Middle frontal gyrus (tissue), 1 donor: Measurements from ENCODE around the gene CATSPER2.
"Not testable (repeated sequence)": the region's sequence is repeated elsewhere in the genome, so short reads cannot be mapped to it uniquely, and the experiment has no call there.

Experiments used
- DNase-seq: peaks from one replicate; pipeline ENCODE4 v3.0.0-alpha.2; 2015; ENCODE audit warnings: low spot score; ENCODE audit errors: extremely low spot score

Gene CATSPER2

GRCh38 chr15:43648649-43649429 is at the start of gene CATSPER2:
CATSPER2 (minus strand) TSS chr15:43648844; CDS start chr15:43648061, 783 bp downstream.
- no peak for DNase-seq

GRCh38 chr15:43693148-43694022 is 44.7 kb upstream of the CATSPER2 start, which contains the start of gene CKMT1A:
CKMT1A (plus strand) TSS chr15:43693859; CDS start chr15:43694051, 192 bp downstream.
- not testable (repeated sequence) for DNase-seq

GRCh38 chr15:43692679-43693078 is 44.0 kb upstream of the CATSPER2 start:
- not testable (repeated sequence) for DNase-seq

GRCh38 chr15:43689604-43690301 is 41.1 kb upstream of the CATSPER2 start:
- DNase-seq, result not testable (repeated sequence)

GRCh38 chr15:43674175-43674574 is 25.5 kb upstream of the CATSPER2 start:
- DNase-seq, result not testable (repeated sequence)

GRCh38 chr15:43666177-43666576 is 17.5 kb upstream of the CATSPER2 start:
- not testable (repeated sequence) for DNase-seq

GRCh38 chr15:43663333-43663732 is 14.7 kb upstream of the CATSPER2 start:
- DNase-seq, result not testable (repeated sequence)

- not testable (repeated sequence) for DNase-seq
Observed at GRCh38 chr15:43662293-43662692, 13.6 kb upstream of the CATSPER2 start.

GRCh38 chr15:43659727-43660126 is 11.1 kb upstream of the CATSPER2 start:
- not testable (repeated sequence) for DNase-seq

GRCh38 chr15:43649430-43649926 is 834 bp upstream of the CATSPER2 start:
- not testable (repeated sequence) for DNase-seq

- DNase-seq, result not testable (repeated sequence)
Observed at GRCh38 chr15:43638464-43639204, 10.0 kb downstream of the CATSPER2 start.

GRCh38 chr15:43626937-43627336 is 21.7 kb downstream of the CATSPER2 start:
- not testable (repeated sequence) for DNase-seq

- no peak for DNase-seq
Observed at GRCh38 chr15:43625106-43625505, 23.5 kb downstream of the CATSPER2 start.

GRCh38 chr15:43622068-43622799 is 26.4 kb downstream of the CATSPER2 start:
- DNase-seq, result not testable (repeated sequence)

GRCh38 chr15:43618700-43619099 is 29.9 kb downstream of the CATSPER2 start, which contains the start of gene STRC:
STRC (minus strand) TSS chr15:43618800; CDS start chr15:43618722, 78 bp downstream.
- DNase-seq, result not testable (repeated sequence)

GRCh38 chr15:43617750-43618149 is 30.9 kb downstream of the CATSPER2 start:
- not testable (repeated sequence) for DNase-seq

- not testable (repeated sequence) for DNase-seq
Observed at GRCh38 chr15:43602233-43602632, 46.4 kb downstream of the CATSPER2 start.

GRCh38 chr15:43600200-43600599 is 48.4 kb downstream of the CATSPER2 start:
- DNase-seq, result not testable (repeated sequence)

GRCh38 chr15:43599131-43599530 is 49.5 kb downstream of the CATSPER2 start:
- not testable (repeated sequence) for DNase-seq
